Measurements from ENCODE around the gene B3GNT7. TPM values are rescaled to one million over a fixed set of nuclear protein-coding genes. Genes with fewer than 3 reads are reported as not detected.
"Not testable (repeated sequence)": the region's sequence is repeated elsewhere in the genome, so short reads cannot be mapped to it uniquely, and the experiment has no call there.

B3GNT7 gene
- total RNA-seq, 2 experiments from 2014 or later, result not detected

DNA sequence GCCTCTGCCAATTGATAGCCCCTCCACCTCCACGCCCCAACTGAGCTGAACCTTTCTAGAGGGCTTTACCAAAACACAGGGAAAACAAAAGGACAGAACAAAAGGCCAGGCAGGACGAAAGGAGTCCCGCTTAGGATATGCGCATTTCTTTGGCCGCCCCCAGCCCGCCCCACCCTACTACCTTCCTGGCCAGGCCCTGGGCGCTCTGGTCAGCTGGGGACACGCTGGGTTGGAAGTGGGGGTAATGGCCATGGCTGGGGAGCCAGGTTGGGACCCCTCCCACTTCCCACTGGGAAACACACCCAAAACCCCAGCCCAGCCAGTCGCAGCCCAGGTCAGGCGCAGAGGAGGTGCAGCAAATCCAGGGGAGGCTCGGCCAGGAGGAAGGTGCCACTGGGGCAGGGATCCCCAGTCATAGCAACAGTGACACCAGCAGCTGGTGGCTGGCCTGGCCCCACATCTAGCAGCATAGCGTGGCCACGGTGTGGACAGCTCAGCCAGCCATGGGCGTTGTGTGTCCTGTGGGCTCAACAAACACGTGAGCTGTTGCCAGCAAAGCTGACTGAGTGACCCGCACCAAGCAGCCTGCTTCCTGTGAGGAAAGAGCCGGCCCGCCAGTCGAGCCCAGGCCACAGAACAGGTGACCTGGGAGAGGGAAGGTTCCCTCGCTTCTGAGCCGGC is 24.6 kb upstream of the B3GNT7 start:
- ChIA-PET CTCF (no interaction called here), POLR2A (no interaction called here)
- no peaks in the 10 kb centered on the region for H3K27me3 Mint-ChIP-seq
- H3K9me3 Mint-ChIP-seq, result no peaks in the 10 kb centered on the region
- no peak overlapping the region for H3K27ac Mint-ChIP-seq
- intact Hi-C loops (cut with micrococcal nuclease), result no loop called here
- no peak for DNase-seq
- no peak overlapping the region for H3K4me3 Mint-ChIP-seq
- H3K4me1 Mint-ChIP-seq (ENCODE audit: low read depth), result no peaks in the 10 kb centered on the region
- no peaks in the 10 kb centered on the region for H3K36me3 Mint-ChIP-seq

- no peaks in the 10 kb centered on the region for H3K36me3 Mint-ChIP-seq
- no peak overlapping the region for H3K27ac Mint-ChIP-seq
- DNase-seq, result no peak
- POLR2A ChIA-PET, result no interaction called here
- H3K4me3 Mint-ChIP-seq, result no peak overlapping the region
- intact Hi-C loops (cut with micrococcal nuclease), result no loop called here
- CTCF ChIA-PET, result no interaction called here
- H3K27me3 Mint-ChIP-seq, result no peaks in the 10 kb centered on the region
- H3K4me1 Mint-ChIP-seq (ENCODE audit: low read depth), result no peaks in the 10 kb centered on the region
- H3K9me3 Mint-ChIP-seq, result no peaks in the 10 kb centered on the region
Observed at GRCh38 chr2:231371430-231372054, 24.0 kb upstream of the B3GNT7 start.

- ChIA-PET POLR2A (no interaction called here), CTCF (no interaction called here)
- intact Hi-C loops (cut with micrococcal nuclease), result no loop called here
- no peak overlapping the region for H3K27ac Mint-ChIP-seq
- H3K27me3 Mint-ChIP-seq, result no peaks in the 10 kb centered on the region
- H3K9me3 Mint-ChIP-seq, result no peaks in the 10 kb centered on the region
- no peaks in the 10 kb centered on the region for H3K4me1 Mint-ChIP-seq (ENCODE audit: low read depth)
- H3K36me3 Mint-ChIP-seq, result no peaks in the 10 kb centered on the region
- DNase-seq, result no peak
- no peak overlapping the region for H3K4me3 Mint-ChIP-seq
Observed at GRCh38 chr2:231372326-231372725, 23.2 kb upstream of the B3GNT7 start.

DNA sequence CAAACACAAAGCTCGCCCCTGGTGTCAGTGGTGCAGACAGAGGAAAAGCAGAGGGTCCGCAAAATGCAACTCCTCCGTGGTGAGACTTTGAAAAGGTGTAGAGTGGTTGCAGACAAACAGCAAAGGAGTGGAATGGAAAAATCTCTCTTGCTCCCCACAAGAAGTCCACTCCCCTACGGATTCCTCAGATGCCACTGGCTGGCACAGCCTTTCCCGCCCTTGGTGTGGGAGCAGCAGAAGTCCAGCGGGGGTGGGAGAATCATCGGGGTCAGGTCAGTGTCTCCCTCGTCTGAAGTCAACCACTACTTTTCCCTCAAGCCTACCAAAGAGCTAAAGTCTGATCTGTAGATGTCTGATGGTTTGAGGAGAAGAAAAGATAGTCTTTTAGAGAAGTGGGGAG is 22.3 kb upstream of the B3GNT7 start:
- Mint-ChIP-seq H3K27ac (no peak overlapping the region), H3K4me1 (ENCODE audit: low read depth) (no peaks in the 10 kb centered on the region), H3K27me3 (no peaks in the 10 kb centered on the region), H3K9me3 (no peaks in the 10 kb centered on the region), H3K36me3 (no peaks in the 10 kb centered on the region), H3K4me3 (no peak overlapping the region)
- CTCF ChIA-PET, result no interaction called here
- DNase-seq, result no peak
- POLR2A ChIA-PET, result no interaction called here
- intact Hi-C loops (cut with micrococcal nuclease), result no loop called here

- intact Hi-C loops (cut with micrococcal nuclease), result no loop called here
- H3K4me1 Mint-ChIP-seq (ENCODE audit: low read depth), result no peaks in the 10 kb centered on the region
- ChIA-PET CTCF (no interaction called here), POLR2A (no interaction called here)
- no peak overlapping the region for H3K27ac Mint-ChIP-seq
- no peaks in the 10 kb centered on the region for H3K36me3 Mint-ChIP-seq
- no peak overlapping the region for H3K4me3 Mint-ChIP-seq
- H3K9me3 Mint-ChIP-seq, result no peaks in the 10 kb centered on the region
- no peak for DNase-seq
- H3K27me3 Mint-ChIP-seq, result no peaks in the 10 kb centered on the region
Observed at GRCh38 chr2:231373786-231374349, 21.6 kb upstream of the B3GNT7 start.

GRCh38 chr2:231374771-231375170 is 20.7 kb upstream of the B3GNT7 start:
- no peak for DNase-seq
- POLR2A ChIA-PET, result no interaction called here
- no peaks in the 10 kb centered on the region for H3K9me3 Mint-ChIP-seq
- intact Hi-C loops (cut with micrococcal nuclease), result no loop called here
- no peak overlapping the region for H3K27ac Mint-ChIP-seq
- no peak overlapping the region for H3K4me3 Mint-ChIP-seq
- CTCF ChIA-PET, result no interaction called here
- no peaks in the 10 kb centered on the region for H3K27me3 Mint-ChIP-seq
- H3K4me1 Mint-ChIP-seq (ENCODE audit: low read depth), result no peaks in the 10 kb centered on the region
- H3K36me3 Mint-ChIP-seq, result no peaks in the 10 kb centered on the region

DNA sequence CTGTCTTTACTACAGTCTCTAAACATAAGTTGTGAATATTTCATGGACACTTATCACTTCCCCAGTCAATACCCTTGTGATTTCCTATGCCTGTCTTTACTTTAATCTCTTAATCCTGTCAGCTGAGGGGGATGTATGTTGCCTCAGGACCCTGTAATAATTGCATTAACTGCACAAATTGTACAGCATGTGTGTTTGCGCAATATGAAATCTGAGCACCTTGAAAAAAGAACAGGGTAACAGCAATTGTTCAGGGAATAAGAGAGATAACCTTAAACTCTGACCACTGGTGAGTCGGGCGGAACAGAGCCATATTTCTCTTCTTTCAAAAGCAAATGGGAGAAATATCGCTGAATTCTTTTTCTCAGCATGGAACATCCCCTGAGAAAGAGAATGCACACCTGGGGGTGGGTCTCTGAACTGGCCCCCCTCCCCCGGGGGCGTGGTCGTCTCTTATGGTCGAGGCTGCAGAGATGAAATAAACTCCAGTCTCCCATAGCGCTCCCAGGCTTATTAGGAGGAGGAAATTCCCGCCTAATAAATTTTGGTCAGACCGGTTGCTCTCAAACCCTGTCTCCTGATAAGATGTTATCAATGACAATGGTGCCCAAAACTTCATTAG is 19.4 kb upstream of the B3GNT7 start:
- H3K36me3 Mint-ChIP-seq; H3K4me1 Mint-ChIP-seq (ENCODE audit: low read depth); H3K27ac Mint-ChIP-seq; POLR2A ChIA-PET; DNase-seq; intact Hi-C loops (cut with micrococcal nuclease); H3K9me3 Mint-ChIP-seq; H3K4me3 Mint-ChIP-seq; H3K27me3 Mint-ChIP-seq; CTCF ChIA-PET: not testable (repeated sequence)

DNA sequence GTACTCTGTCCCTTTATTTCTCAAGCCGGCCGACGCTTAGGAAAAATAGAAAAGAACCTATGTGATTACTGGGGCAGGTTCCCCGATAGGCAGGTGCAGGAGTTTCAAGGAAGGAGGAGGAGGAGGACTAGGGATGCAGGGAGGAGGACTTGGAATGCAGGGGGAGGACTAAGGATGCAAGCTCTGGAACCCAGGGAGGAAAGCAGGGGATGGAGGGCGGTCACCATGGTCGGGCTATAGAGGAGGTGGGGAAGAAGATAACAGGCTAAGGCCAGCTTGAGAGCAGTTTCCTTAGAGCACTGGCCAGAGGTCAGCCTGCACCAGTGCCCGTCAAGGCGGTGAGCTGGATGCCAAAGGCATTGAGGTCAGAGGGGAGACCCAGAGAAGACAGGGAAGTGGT is 18.7 kb upstream of the B3GNT7 start:
- H3K27me3 Mint-ChIP-seq, result no peaks in the 10 kb centered on the region
- intact Hi-C loops (cut with micrococcal nuclease), result no loop called here
- no peak overlapping the region for H3K4me3 Mint-ChIP-seq
- no peaks in the 10 kb centered on the region for H3K4me1 Mint-ChIP-seq (ENCODE audit: low read depth)
- CTCF ChIA-PET, result interaction anchor here (1.0 to 1.6 kb wide), 2 partner anchors 11 to 273 kb away, joined by 3 to 7 read pairs; no protein-coding TSS in a partner anchor
- H3K36me3 Mint-ChIP-seq, result no peaks in the 10 kb centered on the region
- H3K27ac Mint-ChIP-seq, result no peak overlapping the region
- POLR2A ChIA-PET, result no interaction called here
- no peak for DNase-seq
- H3K9me3 Mint-ChIP-seq, result no peaks in the 10 kb centered on the region

GRCh38 chr2:231378026-231378722 is 17.3 kb upstream of the B3GNT7 start:
- intact Hi-C loops (cut with micrococcal nuclease), result no loop called here
- ChIA-PET CTCF (interaction anchor here (1.0 to 1.6 kb wide), 2 partner anchors 12 to 274 kb away, joined by 3 to 7 read pairs; no protein-coding TSS in a partner anchor), POLR2A (no interaction called here)
- DNase-seq, result no peak
- H3K27ac Mint-ChIP-seq, result no peak overlapping the region
- no peaks in the 10 kb centered on the region for H3K27me3 Mint-ChIP-seq
- no peaks in the 10 kb centered on the region for H3K4me1 Mint-ChIP-seq (ENCODE audit: low read depth)
- no peaks in the 10 kb centered on the region for H3K9me3 Mint-ChIP-seq
- no peaks in the 10 kb centered on the region for H3K36me3 Mint-ChIP-seq
- H3K4me3 Mint-ChIP-seq, result no peak overlapping the region

GRCh38 chr2:231379266-231380215 is 16.0 kb upstream of the B3GNT7 start:
- Mint-ChIP-seq H3K4me3 (no peak overlapping the region), H3K4me1 (ENCODE audit: low read depth) (no peaks in the 10 kb centered on the region), H3K27ac (no peak overlapping the region), H3K9me3 (peaks cover 3% of the 10 kb centered on the region), H3K36me3 (no peaks in the 10 kb centered on the region), H3K27me3 (no peaks in the 10 kb centered on the region)
- no peak for DNase-seq
- CTCF ChIA-PET, result no interaction called here
- intact Hi-C loops (cut with micrococcal nuclease), result no loop called here
- POLR2A ChIA-PET, result interaction anchor here (0.6 kb wide), 1 partner anchor 524 kb away, joined by 3 read pairs; no protein-coding TSS in a partner anchor

GRCh38 chr2:231380307-231380706 is 15.2 kb upstream of the B3GNT7 start:
- no peak for DNase-seq
- Mint-ChIP-seq H3K4me3 (no peak overlapping the region), H3K9me3 (peaks cover 10% of the 10 kb centered on the region), H3K4me1 (ENCODE audit: low read depth) (no peaks in the 10 kb centered on the region), H3K27me3 (peaks cover 2% of the 10 kb centered on the region), H3K27ac (no peak overlapping the region), H3K36me3 (no peaks in the 10 kb centered on the region)
- ChIA-PET POLR2A (interaction anchor here (0.6 kb wide), 1 partner anchor 525 kb away, joined by 3 read pairs; no protein-coding TSS in a partner anchor), CTCF (no interaction called here)
- intact Hi-C loops (cut with micrococcal nuclease), result no loop called here

Data from activated CD4-positive, alpha-beta memory T cell treated with anti-CD3 and anti-CD28 coated beads for 36 hours (primary cell).